K562 (cell line): ENCODE data around the gene ZBTB47. TPM values are rescaled to one million over a fixed set of nuclear protein-coding genes. Genes with fewer than 3 reads are reported as not detected.

Source experiments
- ATAC-seq: fragments of 200-7000 bp; cut with Tn5 transposase; 3 replicates; pipeline ENCODE4 v1.9.1; 2020; ENCODE audit warnings: moderate library complexity
- BruUV-seq: library from RNA; stranded (reverse); fragments of 400-500 nt; replicated peaks from 2 replicates; lab custom pipeline; 2021; lab: Mats Ljungman, UMichigan
- CTCF ChIA-PET: fragments of 300-600 bp; formaldehyde crosslinking; extraction: SDS; loops from one replicate; lab custom pipeline; 2021; ENCODE audit warnings: low intra/inter-chr PET ratio; lab: Yijun Ruan, JAX
- POLR2A ChIA-PET: fragments of 300-600, 350-650 bp; sonication (Branson Sonifier 250); formaldehyde crosslinking; extraction: SDS; loops from one replicate; lab custom pipeline; 2021; ENCODE audit warnings: antibody characterized with exemption, inconsistent platforms; lab: Yijun Ruan, JAX
- DNase-seq, 4 experiments: peaks; one replicate each; pipeline versions ENCODE4 v3.0.0 to v3.0.0-alpha.2; 2011 to 2018; ENCODE audit warnings: low spot score in 3 of 4, mixed read lengths in 3 of 4; ENCODE audit errors: extremely low read depth in 1 of 4
- FAIRE-seq: peaks from 2 replicates; lab custom pipeline; 2011; peaks lifted over from hg19 to GRCh38; lab: Jason Lieb, UNC
- H2AFZ ChIP-seq: 2 replicates; pipeline ENCODE4 v1.6.0; 2011; ENCODE audit warnings: low read depth, low read length, control low read depth, inconsistent platforms
- H3K27ac ChIP-seq: fragments of 200-600 bp; 3 replicates; pipeline ENCODE4 v1.8.0; 2011; ENCODE audit warnings: low read depth, mild to moderate bottlenecking, control low read depth, inconsistent platforms, low read length, moderate library complexity, mixed read lengths; ENCODE audit errors: extremely low read depth
- H3K27me3 ChIP-seq, 2 experiments: fragments of 300-600 bp in 1 of 2; 2 replicates in 1 of 2; 3 replicates in 1 of 2; pipeline versions ENCODE4 v1.6.0 to v1.8.0; 2011; ENCODE audit warnings: inconsistent platforms in 2 of 2, low read length in 2 of 2, mild to moderate bottlenecking in 1 of 2, mixed read lengths in 1 of 2, moderate library complexity in 1 of 2; ENCODE audit not compliant: control insufficient read depth in 2 of 2, insufficient read depth in 2 of 2
- H3K36me3 ChIP-seq: fragments of 300-600 bp; 3 replicates; pipeline ENCODE4 v1.8.0; 2011; ENCODE audit warnings: mild to moderate bottlenecking, low read length, inconsistent platforms; ENCODE audit not compliant: control insufficient read depth, insufficient read depth
- H3K4me1 ChIP-seq, 2 experiments: fragments of 200-600 bp in 1 of 2; replicated peaks in 1 of 2; 2 replicates in 1 of 2; 3 replicates in 1 of 2; pipeline versions ENCODE4 v1.5.1 to v1.8.0; 2011; ENCODE audit warnings: inconsistent platforms in 2 of 2, low read length in 2 of 2, mild to moderate bottlenecking in 1 of 2, mixed read lengths in 1 of 2, moderate library complexity in 1 of 2; ENCODE audit not compliant: control insufficient read depth in 2 of 2, insufficient read depth in 2 of 2
- H3K4me2 ChIP-seq: 2 replicates; pipeline ENCODE4 v1.6.1; 2011; ENCODE audit warnings: low read length, control low read depth, inconsistent platforms, mixed read lengths; ENCODE audit not compliant: insufficient read depth
- H3K4me3 ChIP-seq: fragments of 200-600 bp; sonication (generic), shearing (Covaris generic); 2 replicates; pipeline ENCODE4 v1.5.1; 2016; ENCODE audit warnings: control low read depth, inconsistent platforms
- H3K79me2 ChIP-seq: fragments of 200-600 bp; 3 replicates; pipeline ENCODE4 v1.8.0; 2011; ENCODE audit warnings: low read length, inconsistent platforms; ENCODE audit not compliant: control insufficient read depth, insufficient read depth
- H3K9ac ChIP-seq, 2 experiments: 2 replicates each; pipeline versions ENCODE4 v1.6.0 to v1.6.1; 2011; ENCODE audit warnings: low read depth in 2 of 2, low read length in 2 of 2, control low read depth in 1 of 2, inconsistent platforms in 1 of 2, mild to moderate bottlenecking in 1 of 2, mixed read lengths in 1 of 2; ENCODE audit not compliant: insufficient read depth in 1 of 2
- H3K9me1 ChIP-seq: one replicate; pipeline ENCODE4 v1.6.0; 2011; ENCODE audit warnings: inconsistent platforms, mild to moderate bottlenecking, low read length, moderate library complexity; ENCODE audit not compliant: control insufficient read depth, insufficient read depth
- H3K9me3 ChIP-seq: replicated peaks from 2 replicates; pipeline ENCODE4 v1.5.1; 2011; ENCODE audit warnings: low read depth, low read length, inconsistent platforms; ENCODE audit not compliant: control insufficient read depth, insufficient read depth
- H4K20me1 ChIP-seq: replicated peaks from 2 replicates; pipeline ENCODE4 v1.6.1; 2011; ENCODE audit warnings: low read length, inconsistent platforms, mixed read lengths; ENCODE audit not compliant: control insufficient read depth, insufficient read depth
- ARID3A ChIP-seq: IDR thresholded peaks from 2 replicates; pipeline ENCODE4 v1.6.1; 2012; ENCODE audit warnings: low read depth, low read length, improper control_type of control experiment, borderline replicate concordance
- CC2D1A ChIP-seq: fragments of 450-650 bp; IDR thresholded peaks from 2 replicates; pipeline ENCODE4 v1.6.1; 2017; ENCODE audit warnings: mild to moderate bottlenecking
- DACH1 ChIP-seq: fragments of 450-650 bp; IDR thresholded peaks from 2 replicates; pipeline ENCODE4 v1.6.1; 2018; ENCODE audit not compliant: partially characterized antibody
- ETS2 ChIP-seq: IDR thresholded peaks from 2 replicates; pipeline ENCODE4 v1.6.1; 2016; ENCODE audit warnings: borderline replicate concordance, missing genetic modification characterization, mild to moderate bottlenecking, moderate library complexity, missing compliant biosample characterization; ENCODE audit not compliant: poor library complexity, severe bottlenecking
- NCOA2 ChIP-seq, 2 experiments: fragments of 450-650 bp; IDR thresholded peaks; 2 replicates each; pipeline ENCODE4 v1.6.1; 2018; ENCODE audit warnings: mild to moderate bottlenecking in 2 of 2, moderate library complexity in 1 of 2; ENCODE audit not compliant: partially characterized antibody in 2 of 2
- NONO ChIP-seq, 2 experiments: fragments of 200-400 bp in 1 of 2; fragments of 450-650 bp in 1 of 2; formaldehyde crosslinking in 1 of 2; IDR thresholded peaks; 2 replicates each; pipeline ENCODE4 v1.6.1; 2017; ENCODE audit warnings: low read depth in 2 of 2, mild to moderate bottlenecking in 2 of 2, moderate library complexity in 2 of 2, low read length in 1 of 2
- POLR2A ChIP-seq: fragments of 450-650 bp; conservative IDR thresholded peaks from 2 replicates; pipeline ENCODE4 v1.6.1; 2016
- PYGO2 ChIP-seq: fragments of 450-650 bp; IDR thresholded peaks from 2 replicates; pipeline ENCODE4 v1.6.1; 2016; ENCODE audit warnings: mild to moderate bottlenecking, missing genetic modification characterization, moderate library complexity, missing compliant biosample characterization
- SIN3B ChIP-seq: fragments of 450-650 bp; IDR thresholded peaks from 2 replicates; pipeline ENCODE4 v1.6.1; 2017; ENCODE audit warnings: low read depth, mild to moderate bottlenecking, moderate library complexity
- SRSF3 ChIP-seq: fragments of 200-400 bp; formaldehyde crosslinking; IDR thresholded peaks from 2 replicates; pipeline ENCODE4 v1.6.1; 2016; ENCODE audit warnings: mild to moderate bottlenecking, low read length, moderate library complexity; ENCODE audit not compliant: insufficient read depth
- ZBED1 ChIP-seq: IDR thresholded peaks from 2 replicates; pipeline ENCODE4 v1.6.1; 2014
- ZNF174 ChIP-seq: fragments of 250-450 bp; sonication (Bioruptor Pico); IDR thresholded peaks from 2 replicates; pipeline ENCODE4 v1.4.0; 2020; ENCODE audit warnings: mild to moderate bottlenecking
- ZNF23 ChIP-seq: fragments of 250-450 bp; sonication (Bioruptor Pico); IDR thresholded peaks from 2 replicates; pipeline ENCODE4 v1.4.0; 2020; ENCODE audit warnings: mild to moderate bottlenecking
- ZNF717 ChIP-seq: fragments of 250-450 bp; sonication (Bioruptor Pico); IDR thresholded peaks from 2 replicates; pipeline ENCODE4 v1.5.0; 2021
- WGBS: fragments of 100-300 bp; shearing (Covaris generic); methylation state at CpG from one replicate; pipeline ENCODE4 v1.1.6; 2016; ENCODE audit warnings: low coverage, mixed read lengths; ENCODE audit not compliant: insufficient coverage; ENCODE audit errors: missing lambda C conversion rate; 5-methylcytosine and 5-hydroxymethylcytosine counted together
- in situ Hi-C: fragments of 300-500 bp; cut with MboI; formaldehyde crosslinking; loops from 4 replicates; pipeline ENCODE4 v1.15.0; 2018; ENCODE audit warnings: inconsistent platforms, mixed read lengths
- intact Hi-C: fragments of 100-400 bp; cut with micrococcal nuclease; formaldehyde crosslinking; loops from 2 replicates; pipeline ENCODE4 v1.14.2; 2022
- polyA plus RNA-seq, 8 experiments: library from polyadenylated mRNA; depleted of rRNA in 4 of 8; stranded (reverse) in 5 of 8; unstranded in 3 of 8; fragments of >200 nt; fragmentation: Nextera tagmentation in 2 of 8; fragmentation: Illumina TruSeq in 1 of 8; extraction: Ambion mirVana in 2 of 8; extraction: Trizol in 1 of 8; gene quantifications; 2 replicates each; pipeline versions ENCODE4 v1.2.1 to v1.2.3, GENCODE V29; 2011 to 2014; ENCODE audit warnings: inconsistent platforms in 1 of 8, missing spikeins in 1 of 8
- total RNA-seq, 7 experiments: library from RNA; depleted of rRNA in 6 of 7; stranded (reverse); fragments of >200 nt in 6 of 7; fragmentation: Illumina TruSeq in 2 of 7; extraction: Trizol in 2 of 7; gene quantifications; 2 replicates each; pipeline versions ENCODE4 v1.2.1 to v1.2.3, GENCODE V29; 2011 to 2021; ENCODE audit warnings: low replicate concordance in 1 of 7

Gene ZBTB47
- total and polyA plus RNA-seq, 9 of the 15 experiments (the other 6 are each of a cell fraction or from before 2014, with no cell fraction given) = 0.11 to 4.6 (median 1.7) TPM; not detected in 1

- no peak overlapping the region for H3K9ac ChIP-seq
- TF ChIP-seq SIN3B (no peak), ZBED1 (no peak), ZNF23 (CRISPR knock-in tag) (no peak), ETS2 (tag) (no peak), SRSF3 (no peak), ZNF717 (CRISPR knock-in tag) (no peak), NCOA2 (IDR thresholded peaks at IDR 0.05; ENCODE audit: partially characterized antibody in 2 of 2) (no peak), DACH1 (no peak), POLR2A (no peak), ARID3A (no peak), PYGO2 (no peak), NONO (IDR thresholded peaks at IDR 0.05; ENCODE audit: low read depth in 2 of 2, low read length in 1 of 2) (no peak), CC2D1A (no peak), ZNF174 (CRISPR knock-in tag) (no peak)
- no peaks in the 10 kb centered on the region; the same call in 1 of the 2 replicates for H4K20me1 ChIP-seq
- DNase-seq (no peak), ATAC-seq (no peak), FAIRE-seq (no peak)
- intact Hi-C loops (no loop called here), in situ Hi-C loops (no loop called here)
- H3K4me2 ChIP-seq = no peak overlapping the region
- H3K9me3 ChIP-seq = no peaks in the 10 kb centered on the region
- peaks cover 38 to 69% of the 10 kb centered on the region in 2 experiments; a peak in 4 of 5 replicates for H3K27me3 ChIP-seq
- 0% methylated on average over 4 of the region's 4 CpGs for WGBS
- no peaks in the 10 kb centered on the region for H3K79me2 ChIP-seq
- no TSS peak for BruUV-seq
- no peak overlapping the region for H3K27ac ChIP-seq
- H3K36me3 ChIP-seq = no peaks in the 10 kb centered on the region
- no peak overlapping the region for H3K4me3 ChIP-seq
- ChIA-PET POLR2A (interaction anchor here (1.0 to 2.1 kb wide), 4 partner anchors 9 to 58 kb away, joined by 3 to 4 read pairs (median 4); no protein-coding TSS in a partner anchor), CTCF (no interaction called here)
- no peaks in the 10 kb centered on the region for H3K9me1 ChIP-seq
- H3K4me1 ChIP-seq = no peaks in the 10 kb centered on the region
- no peak overlapping the region for H2AFZ ChIP-seq
These were observed 58.8 kb downstream of the ZBTB47 start for GRCh38 chr3:42712344-42712648.
